Heart left ventricle (tissue), 16 donors: ENCODE measurements around the gene ADH5. TPM values are rescaled to one million over a fixed set of nuclear protein-coding genes. Genes with fewer than 3 reads are reported as not detected.
A peak's percentile ranks its signal among the peaks of the same experiment; 100 is the strongest.

Experiments
- ATAC-seq, 4 donors: fragments of 200-7000 bp; cut with Tn5 transposase; one replicate each; pipeline ENCODE4 v1.9.1; 2020 to 2022; ENCODE audit warnings: moderate library complexity in 4 of 4, mild to moderate bottlenecking in 3 of 4, moderate number of reproducible peaks in 1 of 4
- DNase-seq, 5 donors: peaks; one replicate each; pipeline ENCODE4 v3.0.0-alpha.2; 2020
- H3K27ac ChIP-seq, 12 donors: fragments of 200-600 bp; sonication (generic) in 4 of 12; one replicate each; pipeline versions ENCODE4 v1.5.0 to v1.8.0; 2016 to 2022; ENCODE audit warnings: mild to moderate bottlenecking in 2 of 12
- H3K27me3 ChIP-seq, 9 donors: fragments of 200-600 bp; sonication (generic) in 2 of 9; one replicate each; pipeline versions ENCODE4 v1.5.1 to v1.8.0; 2016 to 2022; ENCODE audit warnings: mild to moderate bottlenecking in 3 of 9
- H3K36me3 ChIP-seq, 9 donors: fragments of 200-600 bp; sonication (generic) in 2 of 9; one replicate each; pipeline versions ENCODE4 v1.5.0 to v1.8.0; 2018 to 2022; ENCODE audit warnings: mild to moderate bottlenecking in 2 of 9
- H3K4me1 ChIP-seq, 12 donors: fragments of 200-600 bp; sonication (generic) in 4 of 12; one replicate each; pipeline versions ENCODE4 v1.5.0 to v1.8.0; 2016 to 2022; ENCODE audit warnings: mild to moderate bottlenecking in 3 of 12
- H3K4me3 ChIP-seq, 12 donors: fragments of 200-600 bp; sonication (generic) in 4 of 12; one replicate each; pipeline versions ENCODE4 v1.5.0 to v1.8.0; 2017 to 2022; ENCODE audit warnings: mild to moderate bottlenecking in 9 of 12, moderate library complexity in 4 of 12
- H3K9me3 ChIP-seq, 12 donors: fragments of 200-600 bp; sonication (generic) in 4 of 12; one replicate each; pipeline versions ENCODE4 v1.5.0 to v1.8.0; 2016 to 2022; ENCODE audit warnings: mild to moderate bottlenecking in 1 of 12
- CTCF ChIP-seq, 12 donors: fragments of 200-600 bp; sonication (generic) in 4 of 12; IDR thresholded peaks; one replicate each; pipeline versions ENCODE4 v1.5.0 to v1.8.0; 2018 to 2022; ENCODE audit warnings: antibody characterized with exemption in 12 of 12, mild to moderate bottlenecking in 5 of 12
- POLR2A ChIP-seq, 2 donors: fragments of 450-650 bp; IDR thresholded peaks; one replicate each; pipeline ENCODE4 v1.6.1; 2017; ENCODE audit warnings: antibody characterized with exemption in 2 of 2, mild to moderate bottlenecking in 2 of 2, moderate library complexity in 2 of 2
- WGBS, 4 donors: extraction: QIAGEN DNeasy Blood & Tissue Kit in 2 of 4; methylation state at CpG; one replicate each; pipeline versions ENCODE4 v1.1.5 to v1.1.7; 2013 to 2018; 5-methylcytosine and 5-hydroxymethylcytosine counted together
- intact Hi-C, 10 donors: fragments of 100-400 bp; cut with DNase I; formaldehyde crosslinking; loops; one replicate each; pipeline versions ENCODE4 v1.11.1 to v1.14.2; 2022
- polyA plus RNA-seq, 2 donors: library from polyadenylated mRNA; stranded (reverse); fragments of 200-250 nt; gene quantifications; one replicate each; pipeline ENCODE4 v1.2.3, GENCODE V29; 2013
- total RNA-seq, 9 donors: library from RNA; depleted of rRNA in 2 of 9; stranded (reverse); fragments of >200 nt in 2 of 9; fragmentation: NEBNext Ultra II Directional in 3 of 9; extraction: Animal tissue kit (Norgen Biotek cat#: 25700) in 3 of 9; gene quantifications; one replicate each; pipeline versions ENCODE4 v1.1.0 to v1.2.4, GENCODE V29; 2016 to 2023
- donor health status: ischemic (EF 13 %, LVEDD 7.1; RV severe dilation, severe dysfunction).
- donor health status: healthy with polysubstance abuse.
- donor health status: DM: no; HTN: yes; CAD: no.
- donor health status: DM: no; HTN: no; CAD: no.
- donor health status: ischemic (EF 25% LVEDD 6.9; RV normal size, moderate dysfunction).
- donor health status: ischemic (EF 25% LVEDD 5.7; RV mildly dilated, moderate dysfunction).
- donor health status: healthy.
- donor health status: DM: yes; HTN: yes; CAD: no.
- donor health status: ischemic (EF 35%, LVEDD 5.7; RV mildly dilated, moderate dysfunction).
- donor health status: nonischemic (EF 11% LVEDD 7.7; RV severe dilation, severe dysfunction).
- donor health status: DM: yes; HTN: yes; CAD: no.
- donor health status: PGD.
- donor health status: ischemic (EF 29% LVEDD 5.4; RV normal size, mild dysfunction).
- donor health status: nonischemic (EF 23%, LVEDD 6.1; RV moderate dilation, normal function).

Gene ADH5
- total and polyA plus RNA-seq, 11 donors: 104 to 246 (median 142) TPM

DNA sequence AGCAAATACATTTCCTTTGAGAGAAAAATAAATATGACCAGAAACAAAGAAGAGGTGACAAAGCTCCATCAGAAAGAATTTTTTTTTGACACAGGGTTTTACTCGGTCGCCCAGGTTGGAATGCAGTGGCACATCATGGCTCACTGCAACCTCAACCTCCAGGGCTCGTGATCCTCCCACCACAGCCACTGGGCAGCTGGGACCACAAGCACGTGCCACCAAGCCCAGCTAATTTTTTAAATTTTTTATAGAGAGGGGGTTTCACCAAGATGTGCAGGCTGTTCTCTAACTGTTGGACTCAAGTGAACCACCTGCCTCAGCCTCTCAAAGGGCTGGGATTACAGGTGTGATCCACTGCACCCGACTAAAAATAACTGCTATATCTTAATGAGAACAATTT, 10.3 kb downstream of the ADH5 start:
- peaks cover 0 to 100% (median 94%) of the 10 kb centered on the region in 9 donors for H3K36me3 ChIP-seq
- WGBS, 4 donors: 60 to 85% (median 78%) methylated on average over 5 of the region's 5 CpGs
- H3K9me3 ChIP-seq: no peaks in the 10 kb centered on the region
- H3K4me1 ChIP-seq: peaks cover 0 to 42% (median 8%) of the 10 kb centered on the region in 12 donors
- intact Hi-C loops: no loop called here
- DNase-seq (no peak), ATAC-seq (no peak)
- no peak for TF ChIP-seq CTCF (IDR thresholded peaks at IDR 0.05)
- TF ChIP-seq POLR2A (IDR thresholded peaks at IDR 0.05): no peak
- H3K27me3 ChIP-seq: no peaks in the 10 kb centered on the region
- no peak overlapping the region for H3K4me3 ChIP-seq
- H3K27ac ChIP-seq: no peak overlapping the region

DNA sequence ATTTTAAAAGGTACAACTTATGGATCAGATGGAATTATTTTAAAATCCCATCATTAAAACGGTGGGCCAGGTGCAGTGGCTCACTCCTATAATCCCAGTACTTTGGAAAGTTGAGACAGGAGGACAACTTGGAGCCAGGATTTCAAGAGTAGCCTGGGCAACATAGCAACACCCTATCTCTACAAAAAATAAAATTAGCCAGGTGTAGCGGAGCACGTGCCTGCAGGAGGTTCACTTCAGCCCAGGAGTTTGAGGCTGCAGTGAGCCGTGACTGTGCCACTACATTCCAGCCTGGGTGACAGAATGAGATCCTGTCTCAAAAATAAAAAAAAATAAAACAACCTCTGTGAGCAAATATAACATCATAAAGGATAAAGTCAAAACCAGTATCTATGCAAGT, 11.4 kb downstream of the ADH5 start:
- Histone ChIP-seq H3K36me3 (peaks cover 0 to 100% (median 94%) of the 10 kb centered on the region in 9 donors), H3K9me3 (no peaks in the 10 kb centered on the region), H3K4me1 (peaks cover 0 to 32% (median 3%) of the 10 kb centered on the region in 12 donors), H3K4me3 (no peak overlapping the region), H3K27ac (peak overlapping the region in 1 of 12 donors; percentile 19), H3K27me3 (no peaks in the 10 kb centered on the region)
- ATAC-seq (peak in 3 of 4 donors; percentile 41 to 56 (median 42)), DNase-seq (no peak)
- intact Hi-C loops: no loop called here
- TF ChIP-seq CTCF (IDR thresholded peaks at IDR 0.05): no peak
- TF ChIP-seq POLR2A (IDR thresholded peaks at IDR 0.05): no peak
- 58 to 64% (median 60%) methylated on average over 4 of the region's 4 CpGs for WGBS, 4 donors

GRCh38 chr4:99076292-99076976, 12.2 kb downstream of the ADH5 start:
- Histone ChIP-seq H3K4me3 (no peak overlapping the region), H3K27me3 (no peaks in the 10 kb centered on the region), H3K4me1 (peaks cover 0 to 31% (median 2%) of the 10 kb centered on the region in 12 donors), H3K27ac (no peak overlapping the region), H3K36me3 (peaks cover 0 to 100% (median 94%) of the 10 kb centered on the region in 9 donors), H3K9me3 (no peaks in the 10 kb centered on the region)
- no peak for TF ChIP-seq CTCF (IDR thresholded peaks at IDR 0.05)
- no peak for TF ChIP-seq POLR2A (IDR thresholded peaks at IDR 0.05)
- DNase-seq (no peak), ATAC-seq (peak in 1 of 4 donors; percentile 45)
- intact Hi-C loops: no loop called here
- 53 to 68% (median 64%) methylated on average over 5 of the region's 5 CpGs for WGBS, 4 donors

GRCh38 chr4:99074816-99075215, 13.8 kb downstream of the ADH5 start:
- peaks cover 0 to 28% (median 2%) of the 10 kb centered on the region in 12 donors for H3K4me1 ChIP-seq
- H3K36me3 ChIP-seq: peaks cover 0 to 100% (median 92%) of the 10 kb centered on the region in 9 donors
- H3K9me3 ChIP-seq: no peaks in the 10 kb centered on the region
- no peak for TF ChIP-seq CTCF (IDR thresholded peaks at IDR 0.05)
- no peak for TF ChIP-seq POLR2A (IDR thresholded peaks at IDR 0.05)
- 69 to 78% (median 72%) methylated on average over 7 of the region's 7 CpGs for WGBS, 4 donors
- intact Hi-C loops: no loop called here
- H3K27ac ChIP-seq: no peak overlapping the region
- H3K4me3 ChIP-seq: no peak overlapping the region
- ATAC-seq (no peak), DNase-seq (no peak)
- H3K27me3 ChIP-seq: no peaks in the 10 kb centered on the region
